IMR-90 (cell line): Measurements from ENCODE around the gene PHACTR3.

Source experiments
- BHLHE40 ChIP-seq: fragments of 150-350 bp; IDR thresholded peaks from 2 replicates; pipeline ENCODE4 v1.6.1; 2016; ENCODE audit warnings: mild to moderate bottlenecking, low read depth, low read length
- CEBPB ChIP-seq: IDR thresholded peaks from 2 replicates; pipeline ENCODE4 v1.6.1; 2012; ENCODE audit warnings: low read depth, low read length, improper control_type of control experiment
- CTCF ChIP-seq: conservative IDR thresholded peaks from 2 replicates; pipeline ENCODE4 v1.5.1; 2012; ENCODE audit warnings: mild to moderate bottlenecking, low read depth, low read length, improper control_type of control experiment
- ELK1 ChIP-seq: fragments of 150-350 bp; IDR thresholded peaks from 2 replicates; pipeline ENCODE4 v1.6.1; 2016; ENCODE audit warnings: low read depth, mild to moderate bottlenecking, low read length, moderate library complexity, borderline replicate concordance
- FOS ChIP-seq: fragments of 150-350 bp; IDR thresholded peaks from 2 replicates; pipeline ENCODE4 v1.6.1; 2016; ENCODE audit warnings: low read depth, low read length
- MAFK ChIP-seq: IDR thresholded peaks from 2 replicates; pipeline ENCODE4 v1.6.1; 2012; ENCODE audit warnings: low read depth, low read length, improper control_type of control experiment
- MXI1 ChIP-seq: IDR thresholded peaks from 2 replicates; pipeline ENCODE4 v1.6.1; 2012; ENCODE audit warnings: low read depth, mild to moderate bottlenecking, low read length, moderate library complexity, borderline replicate concordance
- POLR2A ChIP-seq: IDR thresholded peaks from 2 replicates; pipeline ENCODE4 v1.6.1; 2012; ENCODE audit warnings: mild to moderate bottlenecking, low read depth, low read length
- RAD21 ChIP-seq: IDR thresholded peaks from 2 replicates; pipeline ENCODE4 v1.6.1; 2012; ENCODE audit warnings: low read length, improper control_type of control experiment
- RFX5 ChIP-seq: IDR thresholded peaks from 2 replicates; pipeline ENCODE4 v1.8.0; 2012; ENCODE audit warnings: low read depth, mild to moderate bottlenecking, low read length, moderate library complexity
- SMC3 ChIP-seq: fragments of 150-350 bp; IDR thresholded peaks from 2 replicates; pipeline ENCODE4 v1.6.1; 2016; ENCODE audit warnings: low read depth, mild to moderate bottlenecking, antibody characterized with exemption, low read length, moderate library complexity
- USF2 ChIP-seq: fragments of 150-350 bp; IDR thresholded peaks from 2 replicates; pipeline ENCODE4 v1.6.1; 2017; ENCODE audit warnings: mild to moderate bottlenecking, antibody characterized with exemption, low read length, low read depth

- TF ChIP-seq POLR2A: no peak
- no peak for TF ChIP-seq CTCF
- no peak for TF ChIP-seq BHLHE40
- no peak for TF ChIP-seq MAFK
- no peak for TF ChIP-seq SMC3
- TF ChIP-seq FOS: no peak
- no peak for TF ChIP-seq ELK1
- no peak for TF ChIP-seq CEBPB
- TF ChIP-seq RAD21: no peak
- TF ChIP-seq RFX5: no peak
- no peak for TF ChIP-seq USF2
- TF ChIP-seq MXI1: no peak
These were observed 216.9 kb downstream of the PHACTR3 start for GRCh38 chr20:59821201-59821600.
